Loucy (cell line): ENCODE data around the gene ADGRF3.
"Not testable (repeated sequence)": the region's sequence is repeated elsewhere in the genome, so short reads cannot be mapped to it uniquely, and the experiment has no call there.

Source experiments
- CTCF ChIP-seq: fragments of 200-600 bp; sonication (generic); conservative IDR thresholded peaks from 2 replicates; pipeline ENCODE4 v1.5.1; 2014; ENCODE audit warnings: mild to moderate bottlenecking, antibody characterized with exemption, low read length
- EZH2phosphoT487 ChIP-seq: fragments of 200-600 bp; IDR thresholded peaks from 2 replicates; pipeline ENCODE4 v1.6.1; 2018; ENCODE audit warnings: antibody characterized with exemption, mild to moderate bottlenecking, moderate library complexity, borderline replicate concordance

GRCh38 chr2:26331321-26331720 is 15.3 kb downstream of the ADGRF3 start:
- TF ChIP-seq EZH2phosphoT487, CTCF: not testable (repeated sequence)
